HUES64 (cell line): ENCODE data around the gene GLCCI1.

Experiments used
- H3K27ac ChIP-seq: 2 replicates; pipeline ENCODE4 v1.7.0; 2013; ENCODE audit warnings: low read depth, low read length, inconsistent platforms
- H3K27me3 ChIP-seq: 2 replicates; pipeline ENCODE4 v1.6.1; 2013; ENCODE audit warnings: mild to moderate bottlenecking, low read length; ENCODE audit not compliant: insufficient read depth
- H3K36me3 ChIP-seq: 2 replicates; pipeline ENCODE4 v1.6.1; 2013; ENCODE audit warnings: mild to moderate bottlenecking, low read length; ENCODE audit not compliant: insufficient read depth
- H3K4me1 ChIP-seq: 2 replicates; pipeline ENCODE4 v1.6.1; 2013; ENCODE audit warnings: mild to moderate bottlenecking, low read length, moderate library complexity; ENCODE audit not compliant: insufficient read depth
- H3K4me3 ChIP-seq: 2 replicates; pipeline ENCODE4 v1.5.1; 2013; ENCODE audit warnings: mild to moderate bottlenecking, low read length, moderate library complexity
- H3K9ac ChIP-seq: 2 replicates; pipeline ENCODE4 v1.6.1; 2013; ENCODE audit warnings: mild to moderate bottlenecking, low read depth, low read length
- H3K9me3 ChIP-seq: 2 replicates; pipeline ENCODE4 v1.6.1; 2013; ENCODE audit warnings: low read depth, low read length; ENCODE audit not compliant: insufficient read depth
- WGBS: fragments of 150-250, 120-280 bp; methylation state at CpG from one replicate; pipeline ENCODE4 v1.1.7; 2013; ENCODE audit warnings: missing lambda C conversion rate; 5-methylcytosine and 5-hydroxymethylcytosine counted together

The GLCCI1 gene

DNA sequence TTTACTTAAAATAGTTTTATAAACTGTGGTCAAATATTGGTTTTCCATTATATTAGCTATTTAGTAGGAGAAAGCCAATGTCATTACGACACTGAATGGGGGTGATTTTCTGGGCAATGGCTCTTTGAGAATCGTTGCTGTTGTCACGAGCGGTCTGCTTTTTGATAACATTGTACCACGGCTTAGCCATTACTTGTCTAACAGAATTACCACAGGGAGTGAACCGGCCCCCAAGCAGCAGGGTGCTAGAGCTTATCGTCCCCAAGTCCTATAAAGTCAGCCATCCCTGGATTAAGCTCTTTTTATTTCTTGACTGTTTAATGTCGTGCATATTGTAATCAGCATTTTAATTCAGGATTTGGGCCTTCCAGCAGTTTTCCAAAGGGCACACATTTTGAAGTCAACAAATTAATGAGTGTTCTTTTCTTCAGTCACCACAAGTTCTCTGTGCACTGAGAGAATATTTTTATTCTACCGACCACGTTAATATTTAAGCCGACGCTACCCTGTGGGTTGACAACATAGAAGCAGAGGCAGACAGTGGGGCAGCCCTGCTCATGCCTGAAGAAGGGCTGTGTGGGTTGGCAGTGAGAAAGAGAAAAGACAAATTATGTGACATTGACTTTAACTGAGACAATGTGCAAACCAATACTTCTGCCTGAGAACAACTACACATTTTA lies 167.6 kb downstream of the GLCCI1 start:
- WGBS = 94% methylated on average over 12 of the region's 12 CpGs
- Histone ChIP-seq H3K9ac (no peak overlapping the region), H3K9me3 (no peaks in the 10 kb centered on the region), H3K36me3 (no peaks in the 10 kb centered on the region), H3K27ac (no peak overlapping the region), H3K4me1 (no peaks in the 10 kb centered on the region), H3K4me3 (no peak overlapping the region), H3K27me3 (no peaks in the 10 kb centered on the region)
